Tibial nerve (tissue), 4 donors: ENCODE measurements around the gene LTBP3. TPM values are rescaled to one million over a fixed set of nuclear protein-coding genes. Genes with fewer than 3 reads are reported as not detected.
A peak's percentile ranks its signal among the peaks of the same experiment; 100 is the strongest.

ENCODE experiments used
- DNase-seq, 2 donors: peaks; one replicate each; pipeline ENCODE4 v3.0.0-alpha.2; 2019; ENCODE audit warnings: low spot score in 2 of 2
- H3K27ac ChIP-seq, 4 donors: fragments of 200-600 bp; sonication (generic) in 3 of 4; one replicate each; pipeline ENCODE4 v1.5.1; 2017 to 2019; ENCODE audit warnings: mild to moderate bottlenecking in 1 of 4
- H3K27me3 ChIP-seq, 2 donors: fragments of 200-600 bp; sonication (generic) in 1 of 2; one replicate each; pipeline versions ENCODE4 v1.5.1 to v1.6.0; 2017 to 2019
- H3K36me3 ChIP-seq, 3 donors: fragments of 200-600 bp; sonication (generic); one replicate each; pipeline ENCODE4 v1.5.1; 2018 to 2019
- H3K4me1 ChIP-seq, 4 donors: fragments of 200-600 bp; sonication (generic) in 3 of 4; one replicate each; pipeline ENCODE4 v1.5.1; 2017 to 2019
- H3K4me3 ChIP-seq, 4 donors: fragments of 200-600 bp; sonication (generic) in 3 of 4; one replicate each; pipeline ENCODE4 v1.5.1; 2017 to 2019; ENCODE audit warnings: mild to moderate bottlenecking in 1 of 4, moderate library complexity in 1 of 4
- H3K9me3 ChIP-seq, 4 donors: fragments of 200-600 bp; sonication (generic) in 3 of 4; one replicate each; pipeline ENCODE4 v1.5.1; 2017 to 2019
- EP300 ChIP-seq, 2 donors: sonication (generic); formaldehyde crosslinking; IDR thresholded peaks; one replicate each; pipeline ENCODE4 v1.6.1; 2017; ENCODE audit warnings: antibody characterized with exemption in 2 of 2, mild to moderate bottlenecking in 1 of 2
- POLR2A ChIP-seq, 2 donors: fragments of 450-650 bp; IDR thresholded peaks; one replicate each; pipeline ENCODE4 v1.6.1; 2017; ENCODE audit warnings: antibody characterized with exemption in 2 of 2, mild to moderate bottlenecking in 2 of 2, moderate library complexity in 2 of 2
- WGBS, 2 donors: methylation state at CpG; one replicate each; pipeline ENCODE4 v1.1.5; 2018; 5-methylcytosine and 5-hydroxymethylcytosine counted together
- total RNA-seq, 4 donors: library from RNA; depleted of rRNA; stranded (reverse); fragments of >200 nt; gene quantifications; one replicate each; pipeline ENCODE4 v1.1.0, GENCODE V29; 2016
- TF ChIP-seq, protein P1 (sequence below), 5 experiments: fragments of 200-600 bp in 3 of 5; fragments of 450-650 bp in 2 of 5; sonication (generic) in 3 of 5; IDR thresholded peaks; one replicate each; pipeline ENCODE4 v1.5.1; 2016 to 2019; ENCODE audit warnings: antibody characterized with exemption in 5 of 5, mild to moderate bottlenecking in 3 of 5, moderate library complexity in 2 of 5

LTBP3 gene
- total RNA-seq, 4 donors from 2014 or later = 236 to 476 (median 386) TPM

DNA sequence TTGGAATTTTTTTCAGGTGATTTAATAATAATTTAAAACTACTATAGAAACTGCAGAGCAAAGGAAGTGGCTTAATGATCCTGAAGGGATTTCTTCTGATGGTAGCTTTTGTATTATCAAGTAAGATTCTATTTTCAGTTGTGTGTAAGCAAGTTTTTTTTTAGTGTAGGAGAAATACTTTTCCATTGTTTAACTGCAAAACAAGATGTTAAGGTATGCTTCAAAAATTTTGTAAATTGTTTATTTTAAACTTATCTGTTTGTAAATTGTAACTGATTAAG lies 55.9 kb downstream of the LTBP3 start:
- Histone ChIP-seq H3K36me3 (peaks cover 17 to 61% (median 36%) of the 10 kb centered on the region in 3 donors), H3K27ac (peak overlapping the region; percentile 93 to 99 (median 94)), H3K27me3 (no peaks in the 10 kb centered on the region), H3K4me1 (peaks cover 0 to 26% (median 19%) of the 10 kb centered on the region in 4 donors), H3K4me3 (peak overlapping the region; percentile 63 to 76 (median 70)), H3K9me3 (no peaks in the 10 kb centered on the region)
- no peak for DNase-seq
- TF ChIP-seq EP300 (IDR thresholded peaks at IDR 0.05) = no peak
- no peak for TF ChIP-seq POLR2A (IDR thresholded peaks at IDR 0.05)
- TF ChIP-seq, protein P1, sequence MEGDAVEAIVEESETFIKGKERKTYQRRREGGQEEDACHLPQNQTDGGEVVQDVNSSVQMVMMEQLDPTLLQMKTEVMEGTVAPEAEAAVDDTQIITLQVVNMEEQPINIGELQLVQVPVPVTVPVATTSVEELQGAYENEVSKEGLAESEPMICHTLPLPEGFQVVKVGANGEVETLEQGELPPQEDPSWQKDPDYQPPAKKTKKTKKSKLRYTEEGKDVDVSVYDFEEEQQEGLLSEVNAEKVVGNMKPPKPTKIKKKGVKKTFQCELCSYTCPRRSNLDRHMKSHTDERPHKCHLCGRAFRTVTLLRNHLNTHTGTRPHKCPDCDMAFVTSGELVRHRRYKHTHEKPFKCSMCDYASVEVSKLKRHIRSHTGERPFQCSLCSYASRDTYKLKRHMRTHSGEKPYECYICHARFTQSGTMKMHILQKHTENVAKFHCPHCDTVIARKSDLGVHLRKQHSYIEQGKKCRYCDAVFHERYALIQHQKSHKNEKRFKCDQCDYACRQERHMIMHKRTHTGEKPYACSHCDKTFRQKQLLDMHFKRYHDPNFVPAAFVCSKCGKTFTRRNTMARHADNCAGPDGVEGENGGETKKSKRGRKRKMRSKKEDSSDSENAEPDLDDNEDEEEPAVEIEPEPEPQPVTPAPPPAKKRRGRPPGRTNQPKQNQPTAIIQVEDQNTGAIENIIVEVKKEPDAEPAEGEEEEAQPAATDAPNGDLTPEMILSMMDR (IDR thresholded peaks at IDR 0.05) = no peak

DNA sequence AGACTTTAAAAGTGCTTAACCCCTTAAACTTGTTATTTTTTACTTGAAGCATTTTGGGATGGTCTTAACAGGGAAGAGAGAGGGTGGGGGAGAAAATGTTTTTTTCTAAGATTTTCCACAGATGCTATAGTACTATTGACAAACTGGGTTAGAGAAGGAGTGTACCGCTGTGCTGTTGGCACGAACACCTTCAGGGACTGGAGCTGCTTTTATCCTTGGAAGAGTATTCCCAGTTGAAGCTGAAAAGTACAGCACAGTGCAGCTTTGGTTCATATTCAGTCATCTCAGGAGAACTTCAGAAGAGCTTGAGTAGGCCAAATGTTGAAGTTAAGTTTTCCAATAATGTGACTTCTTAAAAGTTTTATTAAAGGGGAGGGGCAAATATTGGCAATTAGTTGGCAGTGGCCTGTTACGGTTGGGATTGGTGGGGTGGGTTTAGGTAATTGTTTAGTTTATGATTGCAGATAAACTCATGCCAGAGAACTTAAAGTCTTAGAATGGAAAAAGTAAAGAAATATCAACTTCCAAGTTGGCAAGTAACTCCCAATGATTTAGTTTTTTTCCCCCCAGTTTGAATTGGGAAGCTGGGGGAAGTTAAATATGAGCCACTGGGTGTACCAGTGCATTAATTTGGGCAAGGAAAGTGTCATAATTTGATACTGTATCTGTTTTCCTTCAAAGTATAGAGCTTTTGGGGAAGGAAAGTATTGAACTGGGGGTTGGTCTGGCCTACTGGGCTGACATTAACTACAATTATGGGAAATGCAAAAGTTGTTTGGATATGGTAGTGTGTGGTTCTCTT lies 56.5 kb downstream of the LTBP3 start:
- WGBS, 2 donors = 0% methylated on average over 3 of the region's 3 CpGs

DNA sequence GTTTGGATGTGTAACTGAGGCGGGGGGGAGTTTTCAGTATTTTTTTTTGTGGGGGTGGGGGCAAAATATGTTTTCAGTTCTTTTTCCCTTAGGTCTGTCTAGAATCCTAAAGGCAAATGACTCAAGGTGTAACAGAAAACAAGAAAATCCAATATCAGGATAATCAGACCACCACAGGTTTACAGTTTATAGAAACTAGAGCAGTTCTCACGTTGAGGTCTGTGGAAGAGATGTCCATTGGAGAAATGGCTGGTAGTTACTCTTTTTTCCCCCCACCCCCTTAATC lies 57.0 kb downstream of the LTBP3 start:
- H3K27ac ChIP-seq = peak overlapping the region; percentile 93 to 99 (median 94)
- WGBS, 2 donors = 0% methylated on average over 2 of the region's 2 CpGs
- H3K36me3 ChIP-seq = peaks cover 17 to 51% (median 35%) of the 10 kb centered on the region in 3 donors
- H3K4me1 ChIP-seq = peaks cover 0 to 24% (median 15%) of the 10 kb centered on the region in 4 donors
- DNase-seq = no peak
- H3K4me3 ChIP-seq = peak overlapping the region; percentile 63 to 76 (median 70)
- H3K27me3 ChIP-seq = no peaks in the 10 kb centered on the region
- H3K9me3 ChIP-seq = no peaks in the 10 kb centered on the region
- TF ChIP-seq EP300 (IDR thresholded peaks at IDR 0.05) = no peak

More for the DNA sequence above, 56.5 kb downstream of the LTBP3 start:
- Histone ChIP-seq H3K36me3 (peaks cover 17 to 57% (median 36%) of the 10 kb centered on the region in 3 donors), H3K27me3 (no peaks in the 10 kb centered on the region), H3K9me3 (no peaks in the 10 kb centered on the region), H3K27ac (peak overlapping the region; percentile 93 to 99 (median 94)), H3K4me3 (peak overlapping the region; percentile 63 to 76 (median 70)), H3K4me1 (peaks cover 0 to 24% (median 18%) of the 10 kb centered on the region in 4 donors)
- no peak for DNase-seq
- TF ChIP-seq EP300 (IDR thresholded peaks at IDR 0.05) = peak in 1 of 2 donors; percentile 91
- peak; percentile 30 to 32 for TF ChIP-seq POLR2A (IDR thresholded peaks at IDR 0.05)
- TF ChIP-seq, protein P1 (IDR thresholded peaks at IDR 0.05) = no peak

DNA sequence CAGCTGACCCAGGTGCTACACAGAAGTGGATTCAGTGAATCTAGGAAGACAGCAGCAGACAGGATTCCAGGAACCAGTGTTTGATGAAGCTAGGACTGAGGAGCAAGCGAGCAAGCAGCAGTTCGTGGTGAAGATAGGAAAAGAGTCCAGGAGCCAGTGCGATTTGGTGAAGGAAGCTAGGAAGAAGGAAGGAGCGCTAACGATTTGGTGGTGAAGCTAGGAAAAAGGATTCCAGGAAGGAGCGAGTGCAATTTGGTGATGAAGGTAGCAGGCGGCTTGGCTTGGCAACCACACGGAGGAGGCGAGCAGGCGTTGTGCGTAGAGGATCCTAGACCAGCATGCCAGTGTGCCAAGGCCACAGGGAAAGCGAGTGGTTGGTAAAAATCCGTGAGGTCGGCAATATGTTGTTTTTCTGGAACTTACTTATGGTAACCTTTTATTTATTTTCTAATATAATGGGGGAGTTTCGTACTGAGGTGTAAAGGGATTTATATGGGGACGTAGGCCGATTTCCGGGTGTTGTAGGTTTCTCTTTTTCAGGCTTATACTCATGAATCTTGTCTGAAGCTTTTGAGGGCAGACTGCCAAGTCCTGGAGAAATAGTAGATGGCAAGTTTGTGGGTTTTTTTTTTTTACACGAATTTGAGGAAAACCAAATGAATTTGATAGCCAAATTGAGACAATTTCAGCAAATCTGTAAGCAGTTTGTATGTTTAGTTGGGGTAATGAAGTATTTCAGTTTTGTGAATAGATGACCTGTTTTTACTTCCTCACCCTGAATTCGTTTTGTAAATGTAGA lies 57.6 kb downstream of the LTBP3 start:
- WGBS, 2 donors = 0% methylated on average over 20 of the region's 20 CpGs
- Histone ChIP-seq H3K9me3 (no peaks in the 10 kb centered on the region), H3K27ac (peak overlapping the region; percentile 93 to 99 (median 94)), H3K27me3 (no peaks in the 10 kb centered on the region), H3K4me1 (peaks cover 0 to 26% (median 16%) of the 10 kb centered on the region in 4 donors), H3K4me3 (peak overlapping the region; percentile 63 to 76 (median 70)), H3K36me3 (peaks cover 15 to 46% (median 29%) of the 10 kb centered on the region in 3 donors)
- peak in 1 of 2 donors; percentile 63 for DNase-seq
- TF ChIP-seq, protein P1 (IDR thresholded peaks at IDR 0.05) = peak in 1 of 5 experiments; percentile 19
- TF ChIP-seq EP300 (IDR thresholded peaks at IDR 0.05) (peak in 1 of 2 donors; percentile 96), POLR2A (IDR thresholded peaks at IDR 0.05) (peak; percentile 28 to 38)

DNA sequence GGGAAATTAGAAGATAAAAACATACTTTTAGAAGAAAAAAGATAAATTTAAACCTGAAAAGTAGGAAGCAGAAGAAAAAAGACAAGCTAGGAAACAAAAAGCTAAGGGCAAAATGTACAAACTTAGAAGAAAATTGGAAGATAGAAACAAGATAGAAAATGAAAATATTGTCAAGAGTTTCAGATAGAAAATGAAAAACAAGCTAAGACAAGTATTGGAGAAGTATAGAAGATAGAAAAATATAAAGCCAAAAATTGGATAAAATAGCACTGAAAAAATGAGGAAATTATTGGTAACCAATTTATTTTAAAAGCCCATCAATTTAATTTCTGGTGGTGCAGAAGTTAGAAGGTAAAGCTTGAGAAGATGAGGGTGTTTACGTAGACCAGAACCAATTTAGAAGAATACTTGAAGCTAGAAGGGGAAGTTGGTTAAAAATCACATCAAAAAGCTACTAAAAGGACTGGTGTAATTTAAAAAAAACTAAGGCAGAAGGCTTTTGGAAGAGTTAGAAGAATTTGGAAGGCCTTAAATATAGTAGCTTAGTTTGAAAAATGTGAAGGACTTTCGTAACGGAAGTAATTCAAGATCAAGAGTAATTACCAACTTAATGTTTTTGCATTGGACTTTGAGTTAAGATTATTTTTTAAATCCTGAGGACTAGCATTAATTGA lies 58.3 kb downstream of the LTBP3 start:
- 0 to 1% methylated on average over 3 of the region's 3 CpGs for WGBS, 2 donors
- Histone ChIP-seq H3K9me3 (no peaks in the 10 kb centered on the region), H3K27me3 (no peaks in the 10 kb centered on the region), H3K36me3 (peaks cover 8 to 38% (median 24%) of the 10 kb centered on the region in 3 donors), H3K4me1 (peaks cover 0 to 24% (median 17%) of the 10 kb centered on the region in 4 donors), H3K27ac (peak overlapping the region; percentile 93 to 99 (median 94)), H3K4me3 (peak overlapping the region; percentile 63 to 76 (median 70))
- TF ChIP-seq POLR2A (IDR thresholded peaks at IDR 0.05) (no peak), EP300 (IDR thresholded peaks at IDR 0.05) (no peak)
- TF ChIP-seq, protein P1 (IDR thresholded peaks at IDR 0.05) = no peak
- DNase-seq = no peak
